CD4-positive, alpha-beta T cell treated with Interferon gamma for 1 hour (primary cell): ENCODE results near the gene CCNG2.
"Not testable (repeated sequence)": the region's sequence is repeated elsewhere in the genome, so short reads cannot be mapped to it uniquely, and the experiment has no call there.

Source experiments
- DNase-seq: peaks from one replicate; pipeline ENCODE4 v3.0.0-alpha.2; 2020

CCNG2 gene, protein sequence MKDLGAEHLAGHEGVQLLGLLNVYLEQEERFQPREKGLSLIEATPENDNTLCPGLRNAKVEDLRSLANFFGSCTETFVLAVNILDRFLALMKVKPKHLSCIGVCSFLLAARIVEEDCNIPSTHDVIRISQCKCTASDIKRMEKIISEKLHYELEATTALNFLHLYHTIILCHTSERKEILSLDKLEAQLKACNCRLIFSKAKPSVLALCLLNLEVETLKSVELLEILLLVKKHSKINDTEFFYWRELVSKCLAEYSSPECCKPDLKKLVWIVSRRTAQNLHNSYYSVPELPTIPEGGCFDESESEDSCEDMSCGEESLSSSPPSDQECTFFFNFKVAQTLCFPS

DNA sequence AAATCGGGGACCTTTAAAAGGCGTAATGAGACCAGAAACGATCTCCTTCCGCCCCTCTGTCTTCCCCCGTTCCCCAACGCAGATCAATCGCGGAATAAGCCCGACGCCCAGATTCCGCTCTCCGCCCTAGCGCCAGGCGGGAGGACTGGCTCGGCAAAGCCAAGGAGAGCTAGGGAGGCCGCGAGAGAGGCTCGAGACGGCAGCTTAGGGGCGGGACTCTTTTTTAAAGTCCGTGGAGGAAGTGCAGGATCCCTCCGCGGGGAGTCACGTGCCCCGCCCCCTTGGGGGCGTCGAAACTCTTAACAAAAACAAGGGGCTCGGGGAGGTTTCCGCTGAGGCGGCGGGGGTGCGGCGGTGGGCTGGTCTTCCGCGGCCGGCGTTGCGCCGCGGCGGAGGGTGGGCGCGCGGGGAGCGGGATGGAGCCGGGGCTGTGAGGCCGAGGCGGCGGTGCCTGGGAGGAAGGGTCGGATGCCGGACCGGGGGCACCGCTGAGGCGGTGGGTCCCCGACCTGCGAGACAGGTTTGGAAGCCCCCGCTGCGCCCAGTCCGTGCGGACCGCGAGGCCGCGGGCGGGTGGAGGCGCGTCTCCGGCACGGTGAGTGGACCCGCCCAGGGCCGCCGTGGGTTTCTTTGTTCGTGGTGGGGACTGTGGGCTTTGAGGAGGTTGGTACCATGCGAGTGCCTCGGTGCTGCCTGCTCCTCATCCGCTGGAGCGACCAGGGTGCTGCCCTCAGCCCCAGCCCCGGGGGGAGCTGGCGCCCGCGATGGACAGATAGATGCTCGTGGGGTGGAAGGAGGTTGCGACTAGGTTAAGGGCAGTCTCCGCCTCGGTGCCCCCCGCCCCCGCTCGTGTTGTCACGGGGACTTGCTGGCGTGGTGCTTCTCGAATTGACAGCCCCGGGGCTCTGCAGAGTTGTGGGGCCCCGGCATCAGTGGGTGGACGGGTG lies at the start of gene CCNG2:
Gene CCNG2 (plus strand): TSS at position 296 of the 947 bp plus-strand sequence. CDS start 1,326 bp downstream, outside the sequence.
- DNase-seq: peak; percentile 84

DNA sequence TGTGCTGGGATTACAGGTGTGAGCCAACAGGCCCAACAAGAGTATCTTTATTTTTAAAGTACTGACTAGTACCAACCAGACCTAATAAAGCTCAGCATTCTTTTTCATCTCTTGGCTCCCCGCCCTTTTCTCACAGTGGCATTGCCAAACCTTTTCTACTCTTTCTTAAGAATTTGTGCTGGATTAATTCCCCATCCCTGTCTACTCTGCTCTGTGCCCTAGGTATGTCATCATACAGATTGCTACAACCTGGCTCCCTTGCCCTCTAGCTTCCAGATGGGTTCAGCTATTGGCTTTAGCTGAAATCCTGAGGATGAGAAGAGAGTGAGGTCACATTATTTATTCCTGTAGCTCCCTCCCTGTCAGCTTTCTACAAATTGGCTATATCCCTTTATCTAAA lies 46.3 kb upstream of the CCNG2 start:
- DNase-seq: no peak

DNA sequence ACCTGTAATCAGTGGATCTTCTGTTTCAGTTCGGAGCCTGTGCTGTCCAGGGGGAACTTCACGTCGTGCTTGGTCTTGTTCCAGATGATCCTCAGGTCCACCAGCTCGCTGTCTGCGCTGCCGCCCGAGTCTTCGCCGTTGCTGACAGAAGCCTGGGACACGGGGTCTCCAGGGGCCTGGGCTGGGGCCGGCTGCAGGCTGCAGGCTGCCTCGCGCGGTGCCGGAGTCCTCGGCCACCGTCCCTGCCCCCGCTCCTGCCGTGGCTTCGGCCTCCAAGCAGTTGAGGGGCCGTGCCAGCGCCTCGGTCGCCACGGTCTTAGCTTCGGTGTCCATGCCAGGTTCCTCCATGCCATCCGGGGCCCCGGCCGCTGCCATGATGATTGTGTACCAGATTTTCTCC lies 43.9 kb upstream of the CCNG2 start:
- no peak for DNase-seq

- no peak for DNase-seq
Measured at GRCh38 chr4:77117721-77118120, 39.3 kb upstream of the CCNG2 start.

DNA sequence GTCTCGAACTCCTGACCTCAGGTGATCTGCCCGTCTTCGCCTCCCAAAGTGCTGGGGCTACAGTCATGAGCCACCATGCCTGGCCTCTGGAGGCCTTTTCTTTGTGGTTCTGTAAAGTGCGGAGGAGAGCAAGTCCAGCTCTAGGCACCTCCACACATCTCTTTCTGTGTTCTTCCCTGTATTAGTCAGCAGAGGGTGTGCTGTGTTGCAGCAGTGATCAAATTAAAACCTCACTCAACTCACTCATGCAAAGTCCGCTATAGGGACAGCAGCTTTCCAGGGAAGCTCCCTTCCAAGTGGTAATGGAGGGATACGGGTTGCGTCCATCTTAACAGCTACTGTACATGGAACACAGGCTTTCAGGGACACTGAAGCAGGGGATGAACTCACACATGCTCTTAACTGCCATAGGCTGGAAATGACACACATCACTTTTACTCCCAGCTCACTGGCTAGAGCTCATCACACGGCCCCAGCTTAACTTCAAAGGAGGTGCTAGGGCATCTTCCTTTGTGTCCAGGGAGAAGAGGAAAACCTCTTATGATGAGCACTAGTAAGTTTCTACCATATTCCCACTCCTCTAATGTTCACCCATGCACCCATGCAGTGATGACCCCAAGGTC lies 36.0 kb upstream of the CCNG2 start:
- DNase-seq: no peak

DNA sequence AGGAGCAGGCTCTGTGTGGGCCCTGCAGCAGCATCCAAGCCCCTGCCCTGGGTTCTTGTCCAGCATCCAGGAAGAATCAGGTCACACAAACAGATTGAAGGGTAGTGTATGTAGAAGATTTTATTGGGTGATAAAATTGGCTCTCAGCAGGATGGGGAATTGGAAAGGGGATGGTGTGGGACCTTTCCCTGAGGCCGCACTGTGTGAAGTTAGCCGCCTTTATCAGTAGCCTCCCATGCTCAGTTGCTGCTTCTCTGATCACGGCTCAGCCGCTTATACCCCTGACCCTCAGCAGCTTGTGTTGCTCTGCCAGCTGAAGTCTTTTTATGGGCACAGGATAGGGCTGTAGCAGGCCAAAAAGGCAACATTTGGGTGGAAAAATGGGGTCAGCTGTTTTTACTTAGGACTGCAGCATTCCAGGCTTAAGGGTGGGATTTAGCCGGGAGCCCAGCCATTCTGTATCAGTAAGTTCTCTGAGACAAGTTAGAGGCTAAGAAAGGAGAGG lies 35.2 kb upstream of the CCNG2 start:
- no peak for DNase-seq

DNA sequence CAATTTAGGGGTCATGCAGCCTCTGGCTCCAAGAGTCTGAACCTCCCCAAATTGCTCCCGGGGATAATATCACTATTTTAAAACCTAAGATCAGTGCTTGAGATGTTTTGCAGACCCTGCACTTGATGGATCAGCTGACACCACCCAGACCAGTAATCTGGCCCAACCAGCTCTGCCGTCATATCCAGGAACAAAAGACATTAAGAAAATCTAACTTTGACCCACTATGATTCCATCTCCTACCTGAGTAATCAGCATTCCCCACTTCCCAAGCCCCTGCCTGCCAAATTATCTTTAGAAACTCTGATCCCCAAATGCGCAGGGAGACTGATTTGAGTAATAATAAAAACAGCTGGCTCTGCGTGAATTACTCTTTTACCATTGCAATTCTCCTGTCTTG lies 34.4 kb upstream of the CCNG2 start:
- no peak for DNase-seq

- DNase-seq: no peak
Measured at GRCh38 chr4:77123411-77123810, 33.6 kb upstream of the CCNG2 start.

DNA sequence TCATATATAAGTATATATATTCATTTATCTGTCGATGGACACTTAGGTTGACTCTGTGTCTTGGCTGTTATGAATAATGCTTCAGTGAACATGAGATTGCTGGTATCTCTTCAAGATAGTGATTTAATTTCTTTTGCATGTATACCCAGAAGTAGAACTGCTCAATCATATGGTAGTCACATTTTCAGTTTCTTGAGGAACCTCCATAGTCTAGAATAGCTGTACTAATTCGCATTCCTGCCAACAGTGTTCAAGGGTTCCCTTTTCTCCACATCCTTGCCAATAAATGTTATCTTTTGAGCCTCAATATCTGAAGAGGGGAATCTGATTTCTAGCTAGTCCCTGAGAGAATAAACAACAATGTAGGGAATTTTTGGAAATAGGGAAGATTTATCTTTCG lies 32.4 kb upstream of the CCNG2 start:
- DNase-seq: no peak

- DNase-seq: no peak
Measured at GRCh38 chr4:77125961-77126360, 31.0 kb upstream of the CCNG2 start.

GRCh38 chr4:77126809-77127208 lies 30.2 kb upstream of the CCNG2 start:
- no peak for DNase-seq

- no peak for DNase-seq
Measured at GRCh38 chr4:77127215-77127614, 29.8 kb upstream of the CCNG2 start.

GRCh38 chr4:77127837-77128621 lies 29.0 kb upstream of the CCNG2 start:
- DNase-seq: no peak

DNA sequence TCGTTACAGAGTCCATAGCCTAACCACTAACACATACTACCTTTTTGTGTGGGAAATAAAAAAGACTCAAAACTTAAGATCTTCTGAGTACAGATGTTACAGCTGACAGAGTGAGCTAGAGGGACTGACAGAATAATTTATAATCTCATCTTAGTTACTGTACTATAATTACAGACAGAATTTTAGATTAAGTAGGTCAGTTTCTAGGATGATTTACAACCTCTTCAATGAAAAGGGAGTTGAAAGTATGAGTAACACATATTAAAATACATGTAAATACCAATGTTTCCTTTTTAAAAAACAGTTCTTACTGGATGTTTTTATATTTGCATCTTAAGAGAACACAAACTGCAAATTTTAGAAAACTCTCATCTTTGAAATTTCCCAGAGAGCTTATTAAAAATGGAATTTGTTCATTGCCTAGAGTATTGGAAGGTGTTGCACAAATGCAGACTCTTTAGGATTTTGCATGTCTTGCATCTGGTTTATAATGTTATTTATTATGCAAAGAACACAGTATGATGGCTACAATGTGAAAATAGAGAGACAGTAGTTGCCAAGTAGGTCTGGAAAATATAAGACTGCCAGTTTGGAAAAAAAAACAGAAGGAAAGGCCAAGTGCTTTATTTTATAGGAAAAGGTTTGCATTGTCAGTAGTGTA lies 24.2 kb upstream of the CCNG2 start:
- DNase-seq: no peak

DNA sequence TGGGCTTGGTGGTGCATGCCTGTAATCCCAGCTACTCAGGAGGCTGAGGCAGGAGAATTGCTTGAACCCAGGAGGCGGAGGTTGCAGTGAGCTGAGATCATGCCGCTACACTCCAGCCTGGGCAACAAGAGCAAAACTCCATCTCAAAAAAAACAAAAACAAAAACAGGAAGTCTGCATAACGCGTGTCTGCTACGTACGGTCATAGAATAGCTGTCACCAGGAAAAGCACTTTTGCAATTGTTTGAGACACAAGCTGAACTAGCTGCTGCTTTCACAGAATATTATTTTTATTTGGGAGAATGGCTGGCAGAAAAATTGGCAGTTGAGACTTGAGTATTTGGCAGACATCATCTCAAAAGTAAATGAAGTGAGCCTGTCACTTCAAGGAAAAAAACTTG lies 19.6 kb upstream of the CCNG2 start:
- DNase-seq: not testable (repeated sequence)

DNA sequence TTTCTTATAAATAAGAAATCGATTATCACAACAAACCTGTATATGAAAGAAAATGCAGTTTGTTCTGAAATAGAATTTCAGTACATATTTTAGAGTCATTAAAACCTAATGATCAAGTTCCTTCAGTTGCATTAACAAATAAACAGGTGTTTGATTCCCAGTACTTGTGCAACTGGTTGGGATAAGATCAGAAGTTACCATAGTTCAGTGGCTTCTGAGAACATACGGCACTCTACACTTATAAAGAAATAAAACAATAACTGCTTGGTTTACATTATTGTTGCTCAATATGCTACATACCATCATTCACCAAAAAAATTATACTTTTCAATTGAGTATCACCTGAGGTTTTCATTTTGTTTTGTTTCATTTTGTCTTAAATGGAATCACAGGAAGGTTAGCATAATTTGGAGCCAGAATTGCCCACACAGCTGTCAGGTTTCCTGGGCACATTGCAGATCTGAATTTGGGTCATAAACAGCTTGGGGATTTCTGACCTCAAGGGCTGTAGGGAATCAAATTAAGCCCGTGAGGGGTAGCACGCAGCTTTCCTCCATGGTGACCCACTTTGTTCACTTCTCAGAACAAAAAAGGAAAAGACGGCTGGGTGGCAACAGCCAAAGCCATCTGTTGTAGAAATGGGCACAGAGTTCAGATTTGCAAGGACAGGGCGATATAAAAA lies 14.9 kb upstream of the CCNG2 start:
- DNase-seq: no peak

DNA sequence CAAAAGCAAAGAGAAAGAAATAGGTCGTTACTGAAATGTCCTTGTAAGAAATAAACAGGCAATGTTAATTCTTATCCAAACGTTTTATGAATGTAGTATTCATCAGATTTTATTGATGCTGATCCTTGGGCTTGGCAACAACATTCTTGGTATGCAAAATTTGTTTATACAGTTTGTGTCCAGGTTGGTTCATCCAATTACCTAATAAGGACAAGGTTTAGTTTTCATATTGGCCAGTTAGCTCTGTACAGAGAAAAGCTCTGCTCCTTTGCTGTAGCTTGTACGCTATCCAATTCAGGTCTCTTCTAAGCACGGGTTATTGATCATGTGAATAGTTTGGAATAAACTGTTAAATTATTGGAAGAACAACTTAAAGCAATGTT lies 14.4 kb upstream of the CCNG2 start:
- DNase-seq: no peak

DNA sequence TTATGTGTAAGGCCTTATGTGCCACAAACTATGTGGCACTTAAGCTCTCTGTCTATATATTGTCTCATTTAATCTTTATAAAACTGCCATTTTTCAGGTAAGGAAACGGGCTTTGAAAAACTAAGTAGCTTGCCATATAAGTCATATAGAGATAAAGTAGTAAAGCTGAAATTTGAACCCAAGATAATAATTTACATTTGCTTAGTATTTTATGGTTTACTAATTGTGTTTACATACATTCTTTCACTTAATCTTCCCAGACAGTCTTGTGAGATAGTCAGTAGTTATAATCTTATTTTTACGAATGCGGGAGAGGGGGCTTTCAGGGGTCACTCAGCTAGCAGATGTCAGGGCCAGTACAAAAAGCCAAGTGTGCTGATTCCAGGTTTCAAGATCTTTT lies 13.9 kb upstream of the CCNG2 start:
- no peak for DNase-seq

- no peak for DNase-seq
Measured at GRCh38 chr4:77145842-77146185, 11.2 kb upstream of the CCNG2 start.

GRCh38 chr4:77146186-77147078 lies 10.6 kb upstream of the CCNG2 start:
- no peak for DNase-seq
